Loucy (cell line): ENCODE data around the gene LRSAM1.

Source experiments
- H2AFZ ChIP-seq: fragments of 200-600 bp; sonication (generic); 2 replicates; pipeline ENCODE4 v1.6.0; 2016; ENCODE audit warnings: antibody characterized with exemption, mild to moderate bottlenecking, low read length, moderate library complexity
- H3F3A ChIP-seq: fragments of 200-600 bp; 2 replicates; pipeline ENCODE4 v1.6.0; 2016; ENCODE audit warnings: antibody characterized with exemption, low read depth, mild to moderate bottlenecking
- H3K27me3 ChIP-seq: fragments of 200-600 bp; sonication (generic); 2 replicates; pipeline ENCODE4 v1.6.1; 2014; ENCODE audit warnings: low read length, mild to moderate bottlenecking; ENCODE audit not compliant: insufficient read depth, poor library complexity, severe bottlenecking
- H3K36me3 ChIP-seq: fragments of 200-600 bp; sonication (generic); 2 replicates; pipeline ENCODE4 v1.6.1; 2016; ENCODE audit warnings: low read length; ENCODE audit not compliant: insufficient read depth
- H3K4me1 ChIP-seq: fragments of 200-600 bp; sonication (generic); 2 replicates; pipeline ENCODE4 v1.5.1; 2014; ENCODE audit warnings: low read length, mild to moderate bottlenecking; ENCODE audit not compliant: insufficient read depth, poor library complexity, severe bottlenecking
- H3K4me2 ChIP-seq: fragments of 200-600 bp; sonication (generic); 2 replicates; pipeline ENCODE4 v1.6.0; 2014; ENCODE audit warnings: antibody characterized with exemption, low read length, low read depth, mild to moderate bottlenecking; ENCODE audit not compliant: poor library complexity, severe bottlenecking
- H3K4me3 ChIP-seq: fragments of 200-600 bp; sonication (generic); 2 replicates; pipeline ENCODE4 v1.5.1; 2014; ENCODE audit warnings: low read length, mild to moderate bottlenecking, mixed read lengths; ENCODE audit not compliant: poor library complexity, severe bottlenecking
- H3K79me2 ChIP-seq: fragments of 200-600 bp; sonication (generic); 2 replicates; pipeline ENCODE4 v1.6.1; 2014; ENCODE audit warnings: low read length; ENCODE audit not compliant: insufficient read depth
- H3K9ac ChIP-seq: fragments of 200-600 bp; sonication (generic); 2 replicates; pipeline ENCODE4 v1.6.0; 2014; ENCODE audit warnings: mild to moderate bottlenecking, low read depth, low read length, moderate library complexity; ENCODE audit not compliant: poor library complexity, severe bottlenecking
- H3K9me2 ChIP-seq: fragments of 200-600 bp; sonication (generic); replicated peaks from 2 replicates; pipeline ENCODE4 v1.6.1; 2016; ENCODE audit warnings: low read depth, low read length, mixed read lengths
- H3K9me3 ChIP-seq: fragments of 200-600 bp; sonication (generic); 2 replicates; pipeline ENCODE4 v1.6.1; 2014; ENCODE audit warnings: mild to moderate bottlenecking, antibody characterized with exemption, low read length, low read depth; ENCODE audit not compliant: insufficient read depth
- H4K20me1 ChIP-seq: fragments of 200-600 bp; sonication (generic); 2 replicates; pipeline ENCODE4 v1.6.0; 2014; ENCODE audit warnings: antibody characterized with exemption, low read length, mild to moderate bottlenecking; ENCODE audit not compliant: insufficient read depth, poor library complexity, severe bottlenecking
- CTCF ChIP-seq: fragments of 200-600 bp; sonication (generic); conservative IDR thresholded peaks from 2 replicates; pipeline ENCODE4 v1.5.1; 2014; ENCODE audit warnings: mild to moderate bottlenecking, antibody characterized with exemption, low read length
- EZH2phosphoT487 ChIP-seq: fragments of 200-600 bp; IDR thresholded peaks from 2 replicates; pipeline ENCODE4 v1.6.1; 2018; ENCODE audit warnings: antibody characterized with exemption, mild to moderate bottlenecking, moderate library complexity, borderline replicate concordance

LRSAM1 gene

GRCh38 chr9:127403507-127404192 is 47.7 kb upstream of the LRSAM1 start:
- Histone ChIP-seq H2AFZ (no peak overlapping the region), H3K9me2 (no peaks in the 10 kb centered on the region), H4K20me1 (no peaks in the 10 kb centered on the region), H3K4me1 (no peaks in the 10 kb centered on the region), H3K79me2 (no peaks in the 10 kb centered on the region), H3K27me3 (peaks cover 36% of the 10 kb centered on the region), H3K9ac (no peak overlapping the region), H3K36me3 (no peaks in the 10 kb centered on the region), H3K9me3 (no peaks in the 10 kb centered on the region), H3K4me3 (no peak overlapping the region), H3K4me2 (no peak overlapping the region), H3F3A (no peaks in the 10 kb centered on the region)
- TF ChIP-seq EZH2phosphoT487 (no peak), CTCF (no peak)

- Histone ChIP-seq H2AFZ (no peak overlapping the region), H3K4me1 (no peaks in the 10 kb centered on the region), H3K36me3 (no peaks in the 10 kb centered on the region), H3K4me2 (no peak overlapping the region), H4K20me1 (no peaks in the 10 kb centered on the region), H3F3A (no peaks in the 10 kb centered on the region), H3K27me3 (peaks cover 27% of the 10 kb centered on the region), H3K9me2 (no peaks in the 10 kb centered on the region), H3K4me3 (no peak overlapping the region), H3K9me3 (no peaks in the 10 kb centered on the region), H3K9ac (no peak overlapping the region), H3K79me2 (no peaks in the 10 kb centered on the region)
- no peak for TF ChIP-seq EZH2phosphoT487
- no peak for TF ChIP-seq CTCF
These were observed 46.7 kb upstream of the LRSAM1 start for GRCh38 chr9:127404631-127405030.

DNA sequence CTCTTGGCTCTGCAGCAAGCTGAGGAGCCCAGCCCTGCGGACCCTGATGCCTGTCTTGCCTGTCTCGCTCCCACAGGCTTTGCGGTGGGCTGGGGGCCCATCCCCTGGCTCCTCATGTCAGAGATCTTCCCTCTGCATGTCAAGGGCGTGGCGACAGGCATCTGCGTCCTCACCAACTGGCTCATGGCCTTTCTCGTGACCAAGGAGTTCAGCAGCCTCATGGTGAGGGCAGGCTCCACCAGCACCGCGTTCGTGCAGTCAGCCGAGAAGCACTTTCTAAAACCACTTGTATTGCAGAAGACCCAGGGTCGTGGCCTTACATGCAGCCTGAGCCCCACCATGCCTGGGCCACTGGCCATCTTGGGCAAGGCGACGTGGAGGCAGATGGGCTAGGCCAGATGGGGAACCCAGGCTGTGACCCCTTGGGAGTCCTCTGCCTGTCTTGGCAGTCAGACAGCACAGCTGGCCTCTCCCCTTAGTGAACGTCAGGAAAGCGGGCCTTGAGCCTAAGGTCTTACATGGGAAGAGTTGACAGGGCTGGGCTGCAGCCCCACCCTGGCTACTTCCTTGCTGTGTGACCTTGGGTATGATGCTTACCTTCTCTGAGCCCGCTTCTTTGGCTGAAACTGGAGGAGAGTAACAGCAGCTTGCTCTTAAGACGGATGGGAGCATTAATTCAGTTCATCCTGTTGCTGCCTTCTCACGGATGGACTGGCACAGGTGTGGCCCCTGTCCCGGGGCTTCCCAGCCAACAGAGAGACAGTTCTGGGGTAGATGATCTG is 45.8 kb upstream of the LRSAM1 start:
- no peak for TF ChIP-seq EZH2phosphoT487
- TF ChIP-seq CTCF = no peak
- H3K9me2 ChIP-seq = no peaks in the 10 kb centered on the region
- H3K4me2 ChIP-seq = no peak overlapping the region
- no peaks in the 10 kb centered on the region for H4K20me1 ChIP-seq
- H3K27me3 ChIP-seq = peaks cover 24% of the 10 kb centered on the region
- H2AFZ ChIP-seq = no peak overlapping the region
- no peaks in the 10 kb centered on the region for H3F3A ChIP-seq
- H3K4me3 ChIP-seq = no peak overlapping the region
- H3K9me3 ChIP-seq = no peaks in the 10 kb centered on the region
- no peaks in the 10 kb centered on the region for H3K79me2 ChIP-seq
- H3K9ac ChIP-seq = no peak overlapping the region
- H3K4me1 ChIP-seq = no peaks in the 10 kb centered on the region
- no peaks in the 10 kb centered on the region for H3K36me3 ChIP-seq
